ENCODE results near the gene ADIPOQ. TPM values are rescaled to one million over a fixed set of nuclear protein-coding genes. Genes with fewer than 3 reads are reported as not detected.
"Not testable (repeated sequence)": the region's sequence is repeated elsewhere in the genome, so short reads cannot be mapped to it uniquely, and the experiment has no call there.

Gene ADIPOQ
- total RNA-seq, 2 experiments from 2014 or later: not detected

DNA sequence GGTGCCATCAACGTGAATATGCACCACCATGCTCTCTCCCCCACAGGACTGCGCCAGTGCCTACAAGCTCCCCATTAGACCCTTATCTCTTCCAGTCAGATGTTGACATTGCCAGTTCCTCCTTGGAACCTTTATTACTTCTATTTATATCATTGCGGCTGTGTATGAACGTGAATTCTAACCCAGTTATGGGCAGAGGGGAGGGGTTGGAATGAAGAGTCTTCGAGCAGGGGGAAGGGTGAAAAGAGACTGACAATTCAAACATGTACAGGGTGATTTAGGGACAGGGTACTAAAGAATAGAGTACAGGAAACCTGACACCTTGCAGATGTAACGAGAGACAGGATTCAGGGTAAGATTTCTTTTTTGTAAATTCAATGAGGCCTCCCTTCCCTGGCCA is 46.1 kb downstream of the ADIPOQ start:
- POLR2A ChIA-PET: no interaction called here
- CTCF ChIA-PET: interaction anchor here (1.1 kb wide), 1 partner anchor 277 kb away, joined by 3 read pairs; no protein-coding TSS in a partner anchor
- H3K36me3 Mint-ChIP-seq: no peaks in the 10 kb centered on the region
- H3K27me3 Mint-ChIP-seq: no peaks in the 10 kb centered on the region
- H3K4me1 Mint-ChIP-seq (ENCODE audit: low read depth): peaks cover 18% of the 10 kb centered on the region
- H3K4me3 Mint-ChIP-seq: no peak overlapping the region
- DNase-seq: no peak
- intact Hi-C loops (cut with micrococcal nuclease): loop anchor here (10.0 kb wide), 1 partner anchor 916 kb away; no protein-coding TSS in a partner anchor
- no peaks in the 10 kb centered on the region for H3K9me3 Mint-ChIP-seq
- H3K27ac Mint-ChIP-seq: no peak overlapping the region

GRCh38 chr3:186889698-186890097 is 47.2 kb downstream of the ADIPOQ start:
- H3K4me3 Mint-ChIP-seq, H3K27ac Mint-ChIP-seq, DNase-seq, POLR2A ChIA-PET, H3K36me3 Mint-ChIP-seq, H3K27me3 Mint-ChIP-seq, H3K9me3 Mint-ChIP-seq: not testable (repeated sequence)
- peaks cover 12% of the 10 kb centered on the region for H3K4me1 Mint-ChIP-seq (ENCODE audit: low read depth)
- intact Hi-C loops (cut with micrococcal nuclease): loop anchor here (10.0 kb wide), 1 partner anchor 915 kb away; no protein-coding TSS in a partner anchor
- CTCF ChIA-PET: interaction anchor here (0.8 kb wide), 1 partner anchor 26 kb away, joined by 3 read pairs; no protein-coding TSS in a partner anchor

- Mint-ChIP-seq H3K27ac (no peak overlapping the region), H3K36me3 (no peaks in the 10 kb centered on the region), H3K4me3 (no peak overlapping the region), H3K9me3 (no peaks in the 10 kb centered on the region), H3K27me3 (no peaks in the 10 kb centered on the region), H3K4me1 (ENCODE audit: low read depth) (peaks cover 2% of the 10 kb centered on the region)
- intact Hi-C loops (cut with micrococcal nuclease): no loop called here
- no peak for DNase-seq
- ChIA-PET CTCF (no interaction called here), POLR2A (no interaction called here)
These were observed 48.4 kb downstream of the ADIPOQ start for GRCh38 chr3:186890911-186891310.

DNA sequence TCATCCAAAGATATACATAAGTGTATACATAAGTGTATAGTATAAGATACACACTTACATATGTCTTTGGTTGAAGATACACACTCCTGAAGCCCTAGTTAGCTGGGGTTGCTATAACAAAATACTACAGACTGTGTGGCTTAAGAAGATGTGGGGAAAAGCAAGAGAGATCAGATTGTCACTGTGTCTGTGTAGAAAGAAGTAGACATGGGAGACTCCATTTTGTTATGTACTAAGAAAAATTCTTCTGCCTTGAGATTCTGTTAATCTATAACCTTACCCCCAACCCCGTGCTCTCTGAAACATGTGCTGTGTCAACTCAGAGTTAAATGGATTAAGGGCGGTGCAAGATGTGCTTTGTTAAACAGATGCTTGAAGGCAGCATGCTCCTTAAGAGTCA is 50.6 kb downstream of the ADIPOQ start:
- H3K4me3 Mint-ChIP-seq; CTCF ChIA-PET; H3K36me3 Mint-ChIP-seq; H3K27ac Mint-ChIP-seq; H3K9me3 Mint-ChIP-seq; H3K4me1 Mint-ChIP-seq (ENCODE audit: low read depth); POLR2A ChIA-PET; intact Hi-C loops (cut with micrococcal nuclease); H3K27me3 Mint-ChIP-seq; DNase-seq: not testable (repeated sequence)

- CTCF ChIA-PET: interaction anchor here (1.1 kb wide), 1 partner anchor 45 kb away, joined by 3 read pairs; no protein-coding TSS in a partner anchor
- no peak overlapping the region for H3K27ac Mint-ChIP-seq
- intact Hi-C loops (cut with micrococcal nuclease): no loop called here
- no peak for DNase-seq
- H3K4me1 Mint-ChIP-seq (ENCODE audit: low read depth): peaks cover 6% of the 10 kb centered on the region
- H3K27me3 Mint-ChIP-seq: no peaks in the 10 kb centered on the region
- no peaks in the 10 kb centered on the region for H3K9me3 Mint-ChIP-seq
- H3K36me3 Mint-ChIP-seq: no peaks in the 10 kb centered on the region
- POLR2A ChIA-PET: no interaction called here
- H3K4me3 Mint-ChIP-seq: no peak overlapping the region
These were observed 52.9 kb downstream of the ADIPOQ start for GRCh38 chr3:186895406-186895805.

DNA sequence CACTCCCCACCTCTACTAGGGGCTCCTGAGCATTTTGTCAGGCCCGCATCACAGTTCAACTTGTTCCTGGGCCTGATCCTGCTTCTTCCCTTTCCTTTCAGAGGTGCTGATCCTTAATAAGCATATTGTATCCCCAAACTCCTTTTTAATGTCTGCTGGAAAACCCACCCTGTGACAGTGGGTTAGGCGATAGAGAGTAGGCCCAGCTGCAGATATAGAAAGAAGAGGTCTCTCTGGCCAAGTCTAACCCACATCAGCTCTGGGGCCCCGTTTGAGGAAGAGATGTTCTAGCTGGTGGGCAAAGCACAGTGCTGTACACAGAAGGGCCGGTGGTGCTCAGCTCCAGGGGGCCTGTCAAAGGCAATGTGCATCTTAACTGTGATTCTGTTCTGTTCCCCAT is 53.5 kb downstream of the ADIPOQ start:
- Mint-ChIP-seq H3K9me3 (no peaks in the 10 kb centered on the region), H3K4me1 (ENCODE audit: low read depth) (peaks cover 11% of the 10 kb centered on the region), H3K4me3 (no peak overlapping the region), H3K36me3 (no peaks in the 10 kb centered on the region), H3K27ac (no peak overlapping the region), H3K27me3 (no peaks in the 10 kb centered on the region)
- intact Hi-C loops (cut with micrococcal nuclease): no loop called here
- POLR2A ChIA-PET: no interaction called here
- CTCF ChIA-PET: interaction anchor here (1.1 kb wide), 1 partner anchor 46 kb away, joined by 3 read pairs; no protein-coding TSS in a partner anchor
- no peak for DNase-seq

GRCh38 chr3:186896875-186897274 is 54.4 kb downstream of the ADIPOQ start:
- CTCF ChIA-PET: no interaction called here
- no peak for DNase-seq
- no peak overlapping the region for H3K27ac Mint-ChIP-seq
- H3K4me1 Mint-ChIP-seq (ENCODE audit: low read depth): peaks cover 16% of the 10 kb centered on the region
- no peak overlapping the region for H3K4me3 Mint-ChIP-seq
- no peaks in the 10 kb centered on the region for H3K9me3 Mint-ChIP-seq
- POLR2A ChIA-PET: no interaction called here
- no peaks in the 10 kb centered on the region for H3K36me3 Mint-ChIP-seq
- H3K27me3 Mint-ChIP-seq: no peaks in the 10 kb centered on the region
- intact Hi-C loops (cut with micrococcal nuclease): no loop called here

- intact Hi-C loops (cut with micrococcal nuclease): loop anchor here (2.0 kb wide), 1 partner anchor 18 kb away; no protein-coding TSS in a partner anchor
- no peak overlapping the region for H3K4me3 Mint-ChIP-seq
- H3K9me3 Mint-ChIP-seq: peaks cover 33% of the 10 kb centered on the region
These were observed 58.7 kb downstream of the ADIPOQ start for GRCh38 chr3:186901135-186901734.

GRCh38 chr3:186902154-186902553 is 59.6 kb downstream of the ADIPOQ start:
- POLR2A ChIA-PET: no interaction called here
- Mint-ChIP-seq H3K4me3 (no peak overlapping the region), H3K9me3 (peaks cover 42% of the 10 kb centered on the region), H3K4me1 (ENCODE audit: low read depth) (peaks cover 18% of the 10 kb centered on the region), H3K27me3 (no peaks in the 10 kb centered on the region), H3K27ac (no peak overlapping the region), H3K36me3 (peaks cover 32% of the 10 kb centered on the region)
- CTCF ChIA-PET: no interaction called here
- intact Hi-C loops (cut with micrococcal nuclease): no loop called here
- no peak for DNase-seq

More at GRCh38 chr3:186901135-186901734, 58.7 kb downstream of the ADIPOQ start:
- CTCF ChIA-PET: no interaction called here
- Mint-ChIP-seq H3K4me1 (ENCODE audit: low read depth) (peaks cover 18% of the 10 kb centered on the region), H3K36me3 (peaks cover 24% of the 10 kb centered on the region), H3K27me3 (no peaks in the 10 kb centered on the region), H3K27ac (peak overlapping the region; percentile 47)
- POLR2A ChIA-PET: no interaction called here
- no peak for DNase-seq

GRCh38 chr3:186902713-186903112 is 60.2 kb downstream of the ADIPOQ start:
- Mint-ChIP-seq H3K27ac (no peak overlapping the region), H3K4me1 (ENCODE audit: low read depth) (peaks cover 18% of the 10 kb centered on the region), H3K36me3 (peaks cover 38% of the 10 kb centered on the region), H3K4me3 (no peak overlapping the region), H3K9me3 (peaks cover 47% of the 10 kb centered on the region), H3K27me3 (no peaks in the 10 kb centered on the region)
- ChIA-PET CTCF (no interaction called here), POLR2A (no interaction called here)
- intact Hi-C loops (cut with micrococcal nuclease): no loop called here
- no peak for DNase-seq

GRCh38 chr3:186903676-186904075 is 61.2 kb downstream of the ADIPOQ start:
- H3K36me3 Mint-ChIP-seq: peaks cover 46% of the 10 kb centered on the region
- CTCF ChIA-PET; H3K27ac Mint-ChIP-seq; H3K27me3 Mint-ChIP-seq; intact Hi-C loops (cut with micrococcal nuclease); H3K4me3 Mint-ChIP-seq; DNase-seq; POLR2A ChIA-PET: not testable (repeated sequence)
- peaks cover 51% of the 10 kb centered on the region for H3K9me3 Mint-ChIP-seq
- H3K4me1 Mint-ChIP-seq (ENCODE audit: low read depth): peaks cover 24% of the 10 kb centered on the region

DNA sequence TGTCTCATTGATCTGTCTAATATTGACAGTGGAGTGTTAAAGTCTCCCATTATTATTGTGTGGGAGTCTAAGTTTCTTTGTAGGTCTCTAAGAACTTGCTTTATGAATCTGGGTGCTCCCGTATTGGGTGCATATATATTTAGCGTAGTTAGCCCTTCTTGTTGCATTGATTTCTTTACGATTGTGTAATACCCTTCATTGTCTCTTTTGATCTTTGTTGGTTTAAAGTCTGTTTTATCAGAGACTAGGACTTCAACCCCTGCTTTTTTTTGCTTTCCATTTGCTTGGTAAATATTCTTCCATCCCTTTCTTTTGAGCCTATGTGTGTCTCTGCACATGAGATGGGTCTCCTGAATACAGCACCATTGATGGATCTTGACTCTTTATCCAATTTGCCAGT is 64.6 kb downstream of the ADIPOQ start:
- H3K36me3 Mint-ChIP-seq: peaks cover 46% of the 10 kb centered on the region
- DNase-seq; POLR2A ChIA-PET; CTCF ChIA-PET; H3K27me3 Mint-ChIP-seq; intact Hi-C loops (cut with micrococcal nuclease); H3K27ac Mint-ChIP-seq; H3K4me3 Mint-ChIP-seq: not testable (repeated sequence)
- H3K9me3 Mint-ChIP-seq: peaks cover 51% of the 10 kb centered on the region
- H3K4me1 Mint-ChIP-seq (ENCODE audit: low read depth): peaks cover 19% of the 10 kb centered on the region

All from activated CD4-positive, alpha-beta memory T cell treated with anti-CD3 and anti-CD28 coated beads for 36 hours (primary cell).